Type B pancreatic cell (in vitro differentiated cells): Measurements from ENCODE around the gene SLC44A1. TPM values are rescaled to one million over a fixed set of nuclear protein-coding genes. Genes with fewer than 3 reads are reported as not detected.

Source experiments
- DNase-seq: peaks from one replicate; pipeline ENCODE4 v3.0.0; 2021; ENCODE audit warnings: mixed read lengths; ENCODE audit not compliant: unreplicated experiment; ENCODE audit errors: extremely low spot score
- H3K27ac Mint-ChIP-seq: 2 replicates; pipeline ENCODE4 v1.8.0; 2021; ENCODE audit warnings: mild to moderate bottlenecking, mixed read lengths
- H3K27me3 Mint-ChIP-seq: 2 replicates; pipeline ENCODE4 v1.8.0; 2021; ENCODE audit warnings: mixed read lengths
- H3K36me3 Mint-ChIP-seq: 2 replicates; pipeline ENCODE4 v1.8.0; 2021; ENCODE audit warnings: mixed read lengths
- H3K4me1 Mint-ChIP-seq: one replicate; pipeline ENCODE4 v1.8.0; 2021; ENCODE audit warnings: mixed read lengths; ENCODE audit not compliant: unreplicated experiment
- H3K4me3 Mint-ChIP-seq: 2 replicates; pipeline ENCODE4 v1.8.0; 2021; ENCODE audit warnings: mild to moderate bottlenecking, mixed read lengths
- H3K9me3 Mint-ChIP-seq: 2 replicates; pipeline ENCODE4 v1.8.0; 2021; ENCODE audit warnings: mixed read lengths
- CTCF ChIP-seq: fragments of 200-600 bp; sonication (generic); conservative IDR thresholded peaks from 2 replicates; pipeline ENCODE4 v1.5.0; 2021; ENCODE audit warnings: antibody characterized with exemption, mild to moderate bottlenecking
- total RNA-seq: library from RNA; stranded (reverse); gene quantifications from 2 replicates; pipeline ENCODE4 v1.2.1, GENCODE V29; 2021; ENCODE audit warnings: low replicate concordance

SLC44A1 gene
- total RNA-seq, 1 donor from 2014 or later: 47.2 TPM

GRCh38 chr9:105299190-105299854 is 54.9 kb downstream of the SLC44A1 start:
- Mint-ChIP-seq H3K36me3 (peaks cover 25% of the 10 kb centered on the region), H3K27me3 (no peaks in the 10 kb centered on the region), H3K4me3 (no peak overlapping the region), H3K4me1 (peaks cover 24% of the 10 kb centered on the region), H3K27ac (peak overlapping the region; percentile 80), H3K9me3 (no peaks in the 10 kb centered on the region)
- no peak for TF ChIP-seq CTCF
- DNase-seq: no peak

- DNase-seq: no peak
- Mint-ChIP-seq H3K27ac (no peak overlapping the region), H3K4me3 (no peak overlapping the region), H3K4me1 (peaks cover 8% of the 10 kb centered on the region), H3K27me3 (no peaks in the 10 kb centered on the region), H3K36me3 (peaks cover 21% of the 10 kb centered on the region), H3K9me3 (no peaks in the 10 kb centered on the region)
- TF ChIP-seq CTCF: no peak
These were observed 58.3 kb downstream of the SLC44A1 start for GRCh38 chr9:105302728-105303127.

- Mint-ChIP-seq H3K9me3 (no peaks in the 10 kb centered on the region), H3K27ac (no peak overlapping the region), H3K36me3 (peaks cover 10% of the 10 kb centered on the region), H3K4me1 (peaks cover 4% of the 10 kb centered on the region), H3K27me3 (no peaks in the 10 kb centered on the region), H3K4me3 (no peak overlapping the region)
- DNase-seq: no peak
- no peak for TF ChIP-seq CTCF
These were observed 61.4 kb downstream of the SLC44A1 start for GRCh38 chr9:105305856-105306255.

DNA sequence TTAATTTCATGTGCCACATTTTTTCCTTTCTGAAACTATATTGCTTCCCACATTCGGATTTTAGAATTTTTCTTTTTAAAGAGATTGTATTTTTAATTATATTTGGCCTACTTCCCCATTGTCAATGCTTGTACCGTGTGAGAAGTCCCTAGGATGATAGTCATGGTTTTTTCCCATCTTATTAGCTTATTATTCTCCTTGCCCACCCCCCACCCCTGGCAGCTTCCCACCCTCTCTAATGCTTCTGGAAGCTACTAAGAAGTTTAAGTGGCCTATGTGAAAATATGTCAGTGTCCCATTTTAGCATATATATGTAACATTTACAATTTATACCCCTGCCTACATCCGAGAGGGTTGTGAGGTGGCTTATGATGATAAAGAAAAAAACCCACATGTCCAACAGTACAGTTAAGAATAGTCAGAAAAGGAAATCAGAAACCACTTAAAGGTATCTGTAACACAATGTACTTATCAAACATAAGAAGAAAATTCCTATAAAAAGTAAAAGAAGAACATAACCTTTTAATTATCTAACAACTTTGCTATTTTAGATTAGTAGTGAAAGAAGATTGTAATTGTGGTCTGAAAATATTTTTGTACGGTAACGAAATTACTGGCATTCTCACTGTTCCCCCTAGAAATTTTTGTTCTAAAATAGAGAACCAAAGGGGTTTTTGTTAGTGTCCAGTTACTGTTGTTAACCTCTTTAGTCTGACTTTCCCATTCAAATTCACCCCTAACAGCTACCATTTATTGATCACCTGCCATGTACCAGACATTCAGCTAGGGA is 62.1 kb downstream of the SLC44A1 start:
- no peak for DNase-seq
- Mint-ChIP-seq H3K36me3 (peaks cover 10% of the 10 kb centered on the region), H3K9me3 (no peaks in the 10 kb centered on the region), H3K4me3 (no peak overlapping the region), H3K27me3 (no peaks in the 10 kb centered on the region), H3K4me1 (peaks cover 4% of the 10 kb centered on the region), H3K27ac (no peak overlapping the region)
- TF ChIP-seq CTCF: no peak

GRCh38 chr9:105307591-105308130 is 63.2 kb downstream of the SLC44A1 start:
- no peak for DNase-seq
- Mint-ChIP-seq H3K4me1 (peaks cover 4% of the 10 kb centered on the region), H3K36me3 (peaks cover 8% of the 10 kb centered on the region), H3K4me3 (no peak overlapping the region), H3K9me3 (no peaks in the 10 kb centered on the region), H3K27me3 (no peaks in the 10 kb centered on the region), H3K27ac (no peak overlapping the region)
- no peak for TF ChIP-seq CTCF
